B cell (primary cell): Measurements from ENCODE around the gene PKM.

Experiments
- CTCF ChIP-seq: fragments of 200-600 bp; IDR thresholded peaks from one replicate; pipeline ENCODE4 v1.8.0; 2022; ENCODE audit warnings: antibody characterized with exemption, mild to moderate bottlenecking
- EZH2 ChIP-seq: IDR thresholded peaks from 2 replicates; pipeline ENCODE4 v1.6.1; 2012; ENCODE audit warnings: borderline replicate concordance, low read depth, mild to moderate bottlenecking, moderate library complexity, low read length; ENCODE audit not compliant: insufficient read depth, poor library complexity, severe bottlenecking

DNA sequence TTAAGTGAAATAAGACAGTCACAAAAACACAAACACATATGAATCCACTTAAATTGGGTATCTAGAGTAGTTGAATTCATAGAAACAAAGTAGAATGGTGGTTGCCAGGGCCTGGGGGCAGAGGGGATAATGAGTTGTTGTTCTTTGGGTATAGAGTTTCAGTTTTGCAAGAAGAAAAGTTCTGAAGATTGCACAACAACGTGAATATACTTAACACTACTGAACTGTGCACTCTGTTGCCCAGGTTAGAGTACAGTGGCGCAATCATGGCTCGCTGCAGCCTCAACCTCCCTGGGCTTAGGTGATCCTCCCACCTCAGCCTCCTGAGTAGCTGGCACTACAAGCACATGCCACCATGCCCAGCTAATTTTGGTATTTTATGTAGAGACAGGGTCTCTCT is 48.3 kb downstream of the PKM start:
- no peak for TF ChIP-seq CTCF
- TF ChIP-seq EZH2: no peak
